ENCODE measurements around the gene TOLLIP.

- TF ChIP-seq CTCF (IDR thresholded peaks at IDR 0.05; ENCODE audit: low read depth, low read length, poor library complexity, severe bottlenecking) = no peak
- TF ChIP-seq EZH2phosphoT487 (IDR thresholded peaks at IDR 0.05; ENCODE audit: borderline replicate concordance, low read length) = no peak
Observed at GRCh38 chr11:1258401-1259075, 50.9 kb downstream of the TOLLIP start.

All from DOHH2 (cell line).